K562 (cell line): ENCODE results near the gene NAA15. TPM values are rescaled to one million over a fixed set of nuclear protein-coding genes. Genes with fewer than 3 reads are reported as not detected.

Experiments
- ATF7 ChIP-seq: fragments of 450-650 bp; IDR thresholded peaks from 2 replicates; pipeline ENCODE4 v1.7.1; 2014; ENCODE audit warnings: mild to moderate bottlenecking, moderate library complexity
- ELF1 ChIP-seq: fragments of 200-800 bp; sonication (Bioruptor generic); IDR thresholded peaks from 2 replicates; pipeline ENCODE4 v1.6.1; 2016; ENCODE audit warnings: missing genetic modification characterization, missing compliant biosample characterization
- FOXA3 ChIP-seq, 2 experiments: fragments of 450-650 bp in 1 of 2; sonication (generic) in 1 of 2; formaldehyde crosslinking; IDR thresholded peaks in 1 of 2; conservative IDR thresholded peaks in 1 of 2; 2 replicates each; pipeline versions ENCODE4 v1.4.0 to v1.8.0; 2020 to 2022; ENCODE audit warnings: mild to moderate bottlenecking in 2 of 2, missing genetic modification reagents in 1 of 2
- MBD2 ChIP-seq: sonication (generic); IDR thresholded peaks from 2 replicates; pipeline ENCODE4 v1.6.1; 2016; ENCODE audit warnings: low read depth, borderline replicate concordance
- MEIS2 ChIP-seq: fragments of 450-650 bp; IDR thresholded peaks from 2 replicates; pipeline ENCODE4 v1.6.1; 2014; ENCODE audit warnings: mild to moderate bottlenecking; ENCODE audit not compliant: partially characterized antibody
- NFE2L1 ChIP-seq: fragments of 450-650 bp; IDR thresholded peaks from 2 replicates; pipeline ENCODE4 v1.6.1; 2016; ENCODE audit warnings: missing genetic modification characterization, low read depth, mild to moderate bottlenecking, missing compliant biosample characterization, moderate library complexity, borderline replicate concordance
- SMARCA4 ChIP-seq: fragments of 450-650 bp; IDR thresholded peaks from 2 replicates; pipeline ENCODE4 v1.6.1; 2016
- SOX6 ChIP-seq: fragments of 450-650 bp; IDR thresholded peaks from 2 replicates; pipeline ENCODE4 v1.6.1; 2014; ENCODE audit warnings: mild to moderate bottlenecking
- SREBF1 ChIP-seq: fragments of 150-350 bp; IDR thresholded peaks from 2 replicates; pipeline ENCODE4 v1.6.1; 2014; ENCODE audit warnings: antibody characterized with exemption, low read depth, low read length, borderline replicate concordance
- ZKSCAN8 ChIP-seq: fragments of 200-800 bp; sonication (Bioruptor generic); IDR thresholded peaks from 2 replicates; pipeline ENCODE4 v1.6.1; 2016; ENCODE audit warnings: missing genetic modification characterization, missing compliant biosample characterization
- ZNF830 ChIP-seq: fragments of 250-450 bp; sonication (Bioruptor Pico); IDR thresholded peaks from 2 replicates; pipeline ENCODE4 v1.5.0; 2021; ENCODE audit warnings: mild to moderate bottlenecking
- polyA plus RNA-seq, 8 experiments: library from polyadenylated mRNA; depleted of rRNA in 4 of 8; stranded (reverse) in 5 of 8; unstranded in 3 of 8; fragments of >200 nt; fragmentation: Nextera tagmentation in 2 of 8; fragmentation: Illumina TruSeq in 1 of 8; extraction: Ambion mirVana in 2 of 8; extraction: Trizol in 1 of 8; gene quantifications; 2 replicates each; pipeline versions ENCODE4 v1.2.1 to v1.2.3, GENCODE V29; 2011 to 2014; ENCODE audit warnings: inconsistent platforms in 1 of 8, missing spikeins in 1 of 8
- total RNA-seq, 7 experiments: library from RNA; depleted of rRNA in 6 of 7; stranded (reverse); fragments of >200 nt in 6 of 7; fragmentation: Illumina TruSeq in 2 of 7; extraction: Trizol in 2 of 7; gene quantifications; 2 replicates each; pipeline versions ENCODE4 v1.2.1 to v1.2.3, GENCODE V29; 2011 to 2021; ENCODE audit warnings: low replicate concordance in 1 of 7
- TF ChIP-seq, protein P1 (sequence below), 2 experiments: fragments of 450-650 bp; formaldehyde crosslinking in 1 of 2; IDR thresholded peaks; 2 replicates each; pipeline versions ENCODE4 v1.4.0 to v1.6.1; 2014 to 2020; ENCODE audit warnings: mild to moderate bottlenecking in 2 of 2, borderline replicate concordance in 1 of 2, low read depth in 1 of 2
- TF ChIP-seq, protein P2 (sequence below): IDR thresholded peaks from 2 replicates; pipeline ENCODE4 v1.6.1; 2011; ENCODE audit warnings: borderline replicate concordance, low read depth, mild to moderate bottlenecking, moderate library complexity, low read length; ENCODE audit not compliant: insufficient read depth, poor library complexity, severe bottlenecking
- TF ChIP-seq, protein P3 (sequence below): sonication (generic); IDR thresholded peaks from 2 replicates; pipeline ENCODE4 v1.6.1; 2016

NAA15 gene
- total and polyA plus RNA-seq, 9 of the 15 experiments (the other 6 are each of a cell fraction or from before 2014, with no cell fraction given): 37.8 to 117 (median 63.2) TPM

DNA sequence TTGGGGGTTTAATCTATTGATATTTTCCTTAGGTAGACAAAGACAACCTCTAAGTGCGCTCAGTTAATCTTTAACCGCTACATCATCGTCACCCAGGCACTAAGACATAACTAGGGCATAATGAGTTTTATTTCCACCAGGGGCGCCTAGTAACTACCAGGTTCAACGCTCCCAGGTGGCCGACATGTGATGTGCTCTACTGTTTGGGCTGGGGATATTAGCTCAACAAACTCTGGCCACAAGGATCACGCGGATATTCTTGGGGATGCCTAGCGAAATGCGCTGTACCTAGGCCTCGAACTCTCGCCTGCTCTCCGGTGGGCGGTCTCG, 151.7 kb downstream of the NAA15 start (continued):
- TF ChIP-seq, protein P1, sequence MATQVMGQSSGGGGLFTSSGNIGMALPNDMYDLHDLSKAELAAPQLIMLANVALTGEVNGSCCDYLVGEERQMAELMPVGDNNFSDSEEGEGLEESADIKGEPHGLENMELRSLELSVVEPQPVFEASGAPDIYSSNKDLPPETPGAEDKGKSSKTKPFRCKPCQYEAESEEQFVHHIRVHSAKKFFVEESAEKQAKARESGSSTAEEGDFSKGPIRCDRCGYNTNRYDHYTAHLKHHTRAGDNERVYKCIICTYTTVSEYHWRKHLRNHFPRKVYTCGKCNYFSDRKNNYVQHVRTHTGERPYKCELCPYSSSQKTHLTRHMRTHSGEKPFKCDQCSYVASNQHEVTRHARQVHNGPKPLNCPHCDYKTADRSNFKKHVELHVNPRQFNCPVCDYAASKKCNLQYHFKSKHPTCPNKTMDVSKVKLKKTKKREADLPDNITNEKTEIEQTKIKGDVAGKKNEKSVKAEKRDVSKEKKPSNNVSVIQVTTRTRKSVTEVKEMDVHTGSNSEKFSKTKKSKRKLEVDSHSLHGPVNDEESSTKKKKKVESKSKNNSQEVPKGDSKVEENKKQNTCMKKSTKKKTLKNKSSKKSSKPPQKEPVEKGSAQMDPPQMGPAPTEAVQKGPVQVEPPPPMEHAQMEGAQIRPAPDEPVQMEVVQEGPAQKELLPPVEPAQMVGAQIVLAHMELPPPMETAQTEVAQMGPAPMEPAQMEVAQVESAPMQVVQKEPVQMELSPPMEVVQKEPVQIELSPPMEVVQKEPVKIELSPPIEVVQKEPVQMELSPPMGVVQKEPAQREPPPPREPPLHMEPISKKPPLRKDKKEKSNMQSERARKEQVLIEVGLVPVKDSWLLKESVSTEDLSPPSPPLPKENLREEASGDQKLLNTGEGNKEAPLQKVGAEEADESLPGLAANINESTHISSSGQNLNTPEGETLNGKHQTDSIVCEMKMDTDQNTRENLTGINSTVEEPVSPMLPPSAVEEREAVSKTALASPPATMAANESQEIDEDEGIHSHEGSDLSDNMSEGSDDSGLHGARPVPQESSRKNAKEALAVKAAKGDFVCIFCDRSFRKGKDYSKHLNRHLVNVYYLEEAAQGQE (IDR thresholded peaks at IDR 0.05; ENCODE audit: borderline replicate concordance): peak; percentile 43; the same call in 1 of the 2 replicates
- TF ChIP-seq, protein P1 (CRISPR knock-in tag; IDR thresholded peaks at IDR 0.05; ENCODE audit: low read depth): no peak
- 0 out of 2 replicates have a peak, but pooled peaks have one; percentile 27 for TF ChIP-seq SREBF1
- TF ChIP-seq, protein P2, sequence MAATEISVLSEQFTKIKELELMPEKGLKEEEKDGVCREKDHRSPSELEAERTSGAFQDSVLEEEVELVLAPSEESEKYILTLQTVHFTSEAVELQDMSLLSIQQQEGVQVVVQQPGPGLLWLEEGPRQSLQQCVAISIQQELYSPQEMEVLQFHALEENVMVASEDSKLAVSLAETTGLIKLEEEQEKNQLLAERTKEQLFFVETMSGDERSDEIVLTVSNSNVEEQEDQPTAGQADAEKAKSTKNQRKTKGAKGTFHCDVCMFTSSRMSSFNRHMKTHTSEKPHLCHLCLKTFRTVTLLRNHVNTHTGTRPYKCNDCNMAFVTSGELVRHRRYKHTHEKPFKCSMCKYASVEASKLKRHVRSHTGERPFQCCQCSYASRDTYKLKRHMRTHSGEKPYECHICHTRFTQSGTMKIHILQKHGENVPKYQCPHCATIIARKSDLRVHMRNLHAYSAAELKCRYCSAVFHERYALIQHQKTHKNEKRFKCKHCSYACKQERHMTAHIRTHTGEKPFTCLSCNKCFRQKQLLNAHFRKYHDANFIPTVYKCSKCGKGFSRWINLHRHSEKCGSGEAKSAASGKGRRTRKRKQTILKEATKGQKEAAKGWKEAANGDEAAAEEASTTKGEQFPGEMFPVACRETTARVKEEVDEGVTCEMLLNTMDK: peak; percentile 29
- 0 out of 2 replicates have a peak, but pooled peaks have one; percentile 46 for TF ChIP-seq SMARCA4
- 0 out of 2 replicates have a peak, but pooled peaks have one; percentile 29 for TF ChIP-seq ELF1 (tag)
- TF ChIP-seq ZNF830: no peak
- TF ChIP-seq NFE2L1 (tag): no peak
- TF ChIP-seq, protein P3, sequence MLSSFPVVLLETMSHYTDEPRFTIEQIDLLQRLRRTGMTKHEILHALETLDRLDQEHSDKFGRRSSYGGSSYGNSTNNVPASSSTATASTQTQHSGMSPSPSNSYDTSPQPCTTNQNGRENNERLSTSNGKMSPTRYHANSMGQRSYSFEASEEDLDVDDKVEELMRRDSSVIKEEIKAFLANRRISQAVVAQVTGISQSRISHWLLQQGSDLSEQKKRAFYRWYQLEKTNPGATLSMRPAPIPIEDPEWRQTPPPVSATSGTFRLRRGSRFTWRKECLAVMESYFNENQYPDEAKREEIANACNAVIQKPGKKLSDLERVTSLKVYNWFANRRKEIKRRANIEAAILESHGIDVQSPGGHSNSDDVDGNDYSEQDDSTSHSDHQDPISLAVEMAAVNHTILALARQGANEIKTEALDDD: peak; percentile 99
- 0 out of 2 replicates have a peak, but pooled peaks have one; percentile 15 for TF ChIP-seq SOX6
- no peak for TF ChIP-seq ZKSCAN8
- peak in 1 of 2 experiments; percentile 46; a peak in 1 of 4 replicates for TF ChIP-seq FOXA3 (CRISPR knock-in tag; conservative IDR thresholded peaks at IDR 0.05 in 1 of 2, IDR thresholded peaks at IDR 0.05 in 1 of 2)
- TF ChIP-seq MBD2: no peak
- peak; percentile 3 for TF ChIP-seq MEIS2
- TF ChIP-seq ATF7: peak; percentile 44; the same call in 1 of the 2 replicates
